HG02852 (cell line): Measurements from ENCODE around the gene EPYC.

Source experiments
- ATAC-seq: cut with Tn5 transposase; IDR thresholded peaks from one replicate; pipeline ENCODE4 v1.9.1; 2021; ENCODE audit warnings: mild to moderate bottlenecking, moderate library complexity; ENCODE audit not compliant: unreplicated experiment

EPYC gene

DNA sequence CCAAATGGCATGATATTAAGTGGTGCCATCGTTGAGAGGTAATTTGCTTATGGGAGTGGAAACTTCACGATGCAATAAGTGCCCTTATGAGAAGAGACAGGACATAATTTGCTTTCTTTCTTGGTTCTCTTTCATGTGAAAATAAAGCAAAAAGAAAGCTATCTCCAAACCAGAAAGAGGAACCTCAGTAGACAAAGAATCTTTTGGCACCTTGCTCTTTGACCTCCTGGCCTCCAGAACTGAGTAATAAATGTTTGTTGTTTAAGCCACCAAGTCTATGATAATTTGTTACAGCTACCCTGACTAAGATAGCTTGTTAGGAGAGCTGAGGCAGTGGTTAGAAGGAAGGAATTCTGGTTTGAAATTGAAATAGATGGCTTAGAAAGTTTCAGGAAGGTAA is 89.4 kb downstream of the EPYC start:
- ATAC-seq = no peak
